Hypothalamus (tissue), 51 donors: Measurements from ENCODE around the gene CSTF2.

Source experiments
- DNase-seq, 51 donors: peaks; one replicate each; lab custom pipeline; 2025; lab: John Stamatoyannopoulos, UW

The CSTF2 gene

DNA sequence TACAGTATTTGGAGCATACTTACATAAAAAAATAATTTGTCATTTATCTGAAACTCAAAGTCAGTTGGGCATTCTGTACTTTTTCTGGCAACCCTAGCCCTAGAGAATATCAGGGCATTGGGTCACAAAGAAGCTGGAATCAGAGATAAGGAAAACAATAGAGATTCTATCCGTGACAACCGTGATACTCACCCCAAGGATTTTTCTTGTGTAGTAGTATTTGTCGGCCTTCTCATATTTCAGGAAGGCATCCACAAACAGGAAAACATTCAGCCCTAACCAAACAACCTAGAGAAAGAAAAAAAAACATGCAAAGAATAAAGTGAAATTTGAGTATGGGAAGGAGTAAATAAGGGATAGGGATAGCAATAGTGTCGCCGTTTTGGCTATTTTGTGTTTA, 50.3 kb downstream of the CSTF2 start:
- no peak for DNase-seq

DNA sequence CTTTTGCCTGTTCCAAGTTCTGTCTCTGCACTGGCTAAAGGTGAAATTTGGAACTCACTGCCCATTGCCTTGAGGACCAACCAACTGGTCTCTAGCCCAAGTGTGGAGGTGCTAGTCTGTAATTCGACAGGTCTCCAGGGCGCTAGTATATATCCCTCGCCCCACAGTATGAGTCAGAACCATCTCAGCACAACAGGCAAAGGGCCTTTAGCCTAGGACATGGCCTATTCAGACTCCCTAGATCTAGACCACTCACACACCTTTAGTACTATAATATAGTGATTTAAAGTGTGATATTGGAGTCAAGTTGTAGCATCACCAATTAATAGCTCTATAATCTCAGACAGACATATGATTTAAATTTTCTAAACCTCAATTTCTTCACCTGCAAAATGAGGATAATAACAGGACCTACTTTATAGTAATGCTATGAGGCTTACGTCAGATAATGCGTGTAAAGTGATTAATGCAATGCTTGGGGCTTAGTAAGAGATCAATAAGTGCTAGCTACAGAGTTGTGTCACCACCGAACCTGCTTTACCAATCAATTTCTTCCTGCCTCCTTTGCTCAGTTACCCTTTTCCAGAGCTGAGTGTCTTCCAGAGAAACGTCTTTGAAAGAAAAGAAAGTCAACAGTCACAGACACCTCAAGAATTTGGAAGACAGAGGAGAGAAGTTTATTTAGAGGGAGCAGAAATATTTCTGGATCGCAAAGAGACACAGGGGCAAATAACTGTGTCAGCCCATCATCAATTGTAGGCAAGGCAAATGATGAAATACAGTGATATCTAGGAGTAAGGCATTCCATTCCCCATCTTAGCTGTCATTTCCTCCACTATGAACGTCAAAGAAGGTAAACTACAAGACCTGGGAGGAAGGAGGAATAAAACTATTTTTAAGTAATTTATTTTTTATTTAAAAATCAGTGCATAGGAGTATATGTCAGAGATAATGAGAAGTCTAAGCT, 51.7 kb downstream of the CSTF2 start:
- DNase-seq: no peak

DNA sequence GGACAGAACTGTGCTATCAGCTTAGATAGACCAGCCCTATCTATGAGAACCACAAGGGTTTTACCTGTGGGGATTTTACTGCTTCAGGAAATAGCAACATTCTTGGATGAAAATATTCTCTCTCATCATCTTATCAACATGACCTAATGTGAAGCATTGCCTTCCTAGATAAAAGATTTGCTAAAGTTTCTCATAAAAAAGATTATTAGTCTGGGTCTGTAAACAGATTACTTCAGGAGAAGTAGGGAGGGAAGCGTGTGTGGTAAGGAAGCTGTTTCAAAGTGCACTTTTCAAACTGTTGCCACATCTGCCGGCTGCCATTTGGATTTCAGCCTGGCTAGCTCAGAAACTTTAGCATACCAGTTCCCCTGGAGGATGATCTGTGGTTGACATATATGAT, 54.1 kb downstream of the CSTF2 start, which contains the start of gene NOX1:
TSS of gene NOX1 (minus strand) at position 35 of the 400 bp plus-strand sequence. CDS start 220 bp downstream, outside the sequence.
- no peak for DNase-seq

DNA sequence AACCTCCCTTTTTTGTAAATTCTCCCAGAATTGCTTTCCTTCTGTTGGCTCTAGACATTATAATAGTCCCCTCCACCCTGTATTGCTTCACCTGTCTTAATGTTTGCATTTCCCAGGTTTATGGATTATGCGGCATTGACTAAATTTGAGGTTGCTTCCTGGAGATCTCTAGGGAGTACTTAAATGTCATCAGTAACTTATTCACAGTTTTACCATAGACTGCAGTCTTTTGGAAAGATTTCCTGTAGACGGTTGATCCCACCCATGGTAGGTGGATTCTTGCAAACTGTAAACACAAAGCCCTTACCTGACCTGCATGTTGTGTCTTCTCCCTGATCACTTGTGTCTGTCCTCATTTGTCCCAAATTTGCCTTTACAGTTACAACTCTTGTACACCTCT, 60.2 kb downstream of the CSTF2 start:
- no peak for DNase-seq

DNA sequence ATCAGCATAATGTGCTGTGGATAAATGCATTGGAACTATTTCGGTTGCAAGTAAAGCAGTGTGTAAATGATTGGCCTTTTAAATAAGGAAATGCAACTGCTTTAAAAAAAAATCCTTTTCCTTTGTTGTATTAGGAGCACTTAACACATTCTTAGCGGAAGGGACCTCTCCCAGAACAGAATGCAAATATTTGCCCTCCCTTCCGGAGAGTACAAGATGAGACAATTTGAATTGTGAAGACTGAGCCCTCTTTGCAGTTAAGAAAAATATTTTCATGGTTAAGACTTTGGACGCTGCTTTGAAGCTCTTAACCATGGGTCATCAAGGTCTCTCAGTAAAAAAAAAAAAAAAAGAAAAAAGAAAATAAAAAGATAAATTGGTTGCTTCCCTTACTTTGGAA, 63.5 kb downstream of the CSTF2 start:
- no peak for DNase-seq
